ENCODE data around the gene ELOVL3. TPM values are rescaled to one million over a fixed set of nuclear protein-coding genes. Genes with fewer than 3 reads are reported as not detected.

Gene ELOVL3
- total RNA-seq, 1 donor from 2014 or later, result not detected

DNA sequence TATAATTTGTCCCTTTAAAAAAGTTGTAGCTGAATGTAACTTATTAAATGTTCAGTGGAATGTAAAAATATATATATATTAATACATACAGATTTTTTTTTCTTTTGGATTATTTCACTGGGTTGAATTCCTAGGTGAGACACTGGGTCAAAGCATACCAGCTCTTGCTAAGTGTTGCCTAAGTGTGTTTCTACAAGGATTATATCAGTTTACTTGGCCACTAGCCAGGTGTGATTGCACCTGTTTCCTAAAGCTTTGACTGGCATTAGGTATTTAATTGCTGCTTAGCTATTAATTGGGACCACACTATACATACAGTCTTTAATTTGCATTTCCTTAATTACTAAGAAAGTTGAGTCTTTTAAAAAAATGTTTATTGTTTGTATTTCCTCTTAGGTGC, 5.5 kb upstream of the ELOVL3 start:
- no peak for ATAC-seq
- DNase-seq (ENCODE audit: low spot score), result no peak
- intact Hi-C loops (cut with DNase I), result no loop called here

DNA sequence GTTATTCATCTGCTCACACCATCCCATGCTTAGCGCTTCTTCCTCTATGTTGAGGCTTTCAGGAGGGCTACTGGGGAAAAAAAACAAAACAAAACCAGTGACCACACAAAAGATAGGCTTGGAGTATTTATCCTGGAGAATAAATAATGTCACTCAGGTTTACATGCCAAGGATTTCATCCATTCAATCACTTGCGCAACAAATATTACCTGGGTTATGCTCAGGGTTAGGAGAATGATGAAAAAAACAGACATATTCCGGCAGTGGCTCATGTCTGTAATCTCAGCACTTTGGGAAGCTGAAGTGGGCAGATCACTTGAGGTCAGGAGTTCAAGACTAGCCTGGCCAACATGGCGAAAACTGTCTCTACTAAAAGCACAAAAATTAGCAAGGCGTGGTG, 3.3 kb upstream of the ELOVL3 start:
- DNase-seq (ENCODE audit: low spot score) (no peak), ATAC-seq (no peak)
- intact Hi-C loops (cut with DNase I), result no loop called here

DNA sequence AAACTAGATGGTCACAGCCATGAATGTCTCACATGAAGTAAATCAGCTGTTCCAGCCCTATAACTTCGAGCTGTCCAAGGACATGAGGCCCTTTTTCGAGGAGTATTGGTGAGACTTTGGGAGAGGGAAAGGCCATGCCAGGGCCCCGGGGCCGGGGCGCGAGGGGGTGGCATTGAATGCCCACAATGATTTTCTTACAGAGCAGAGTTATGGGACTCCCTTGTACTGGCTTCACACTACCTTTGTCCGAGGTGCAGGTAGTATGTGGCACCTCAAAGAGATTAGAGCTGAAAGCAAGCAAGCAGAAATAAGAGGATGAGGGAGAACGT, 407 bp downstream of the ELOVL3 start:
- ATAC-seq (no peak), DNase-seq (ENCODE audit: low spot score) (no peak)
- intact Hi-C loops (cut with DNase I), result no loop called here

DNA sequence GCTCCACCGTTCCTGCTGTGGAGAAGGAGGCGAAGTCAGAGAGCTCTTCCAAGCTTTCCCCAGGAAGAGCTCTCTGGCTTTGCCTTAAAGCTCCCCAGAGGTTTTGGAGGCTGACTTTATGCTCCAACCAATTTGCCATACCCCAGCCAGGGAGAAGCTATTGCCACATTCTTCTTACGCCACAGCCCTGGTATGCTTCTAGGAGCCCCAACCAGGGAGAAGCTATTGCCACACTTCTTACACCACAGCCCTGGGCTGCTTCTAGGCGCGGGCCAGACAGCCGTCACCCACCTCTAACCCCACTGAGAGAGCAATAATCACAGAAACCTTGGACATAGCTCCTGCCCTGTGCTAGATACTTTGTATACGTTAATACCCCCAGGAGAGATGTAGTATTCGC, 951 bp downstream of the ELOVL3 start:
- intact Hi-C loops (cut with DNase I), result no loop called here
- DNase-seq (ENCODE audit: low spot score) (no peak), ATAC-seq (no peak)

DNA sequence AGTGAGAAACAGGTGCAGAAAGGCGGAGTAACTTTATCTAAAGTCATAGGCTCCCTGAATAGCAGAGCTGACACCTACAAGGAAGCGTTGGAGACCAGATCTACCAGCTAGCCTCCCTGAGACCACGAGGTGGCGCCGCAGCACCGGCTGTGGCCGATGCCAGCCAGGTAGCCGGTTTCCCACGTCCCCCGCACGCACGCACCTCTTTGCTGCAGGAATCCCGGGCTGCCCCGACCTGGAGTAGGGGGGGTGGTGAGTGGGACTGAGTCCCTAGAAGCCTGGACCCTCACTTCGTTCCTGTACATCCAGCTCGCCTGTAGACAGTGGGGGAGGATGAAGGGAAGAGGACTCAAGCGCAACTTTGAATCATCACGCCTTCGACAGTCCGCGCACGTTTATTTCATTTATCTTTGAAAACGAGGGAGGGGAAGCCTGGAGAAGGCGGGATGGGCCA, 3.7 kb downstream of the ELOVL3 start:
- DNase-seq (ENCODE audit: low spot score), result peak; percentile 91
- peak; percentile 64 for ATAC-seq
- intact Hi-C loops (cut with DNase I), result loop anchor here (5.0 kb wide), 1 partner anchor 122 kb away; no protein-coding TSS in a partner anchor

DNA sequence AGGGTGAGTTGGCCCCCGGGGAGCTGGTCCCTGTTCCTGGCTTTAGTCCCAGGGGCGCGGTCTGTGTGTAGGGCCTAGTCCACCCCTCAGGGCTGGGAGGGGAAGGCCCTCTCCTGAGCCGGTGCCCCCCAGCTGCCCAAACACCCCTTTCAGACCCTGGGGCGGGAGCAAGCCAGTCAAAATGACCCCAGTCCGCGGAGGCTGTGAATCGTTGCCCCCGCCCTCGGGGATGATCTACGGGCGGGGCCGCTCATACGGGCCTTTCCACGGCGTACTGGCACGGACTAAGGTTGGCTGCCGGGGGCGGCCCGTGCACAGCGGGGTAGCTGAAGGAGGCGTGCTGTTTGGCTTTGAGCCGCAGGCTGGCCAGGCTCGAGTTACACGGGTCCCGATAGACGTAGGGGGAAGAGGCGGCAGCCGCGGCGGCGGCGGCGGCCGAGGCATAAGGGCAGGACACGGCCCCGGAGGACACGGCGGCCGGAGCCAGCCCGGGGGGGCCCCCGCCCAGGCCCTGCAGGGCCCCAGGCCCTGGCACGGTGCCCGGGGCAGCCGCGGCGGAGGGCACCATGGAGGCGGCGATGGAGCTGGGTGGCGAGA, 4.3 kb downstream of the ELOVL3 start:
- DNase-seq (ENCODE audit: low spot score), result peak; percentile 65
- ATAC-seq, result peak; percentile 3
- intact Hi-C loops (cut with DNase I), result loop anchor here (5.0 kb wide), 1 partner anchor 122 kb away; no protein-coding TSS in a partner anchor

DNA sequence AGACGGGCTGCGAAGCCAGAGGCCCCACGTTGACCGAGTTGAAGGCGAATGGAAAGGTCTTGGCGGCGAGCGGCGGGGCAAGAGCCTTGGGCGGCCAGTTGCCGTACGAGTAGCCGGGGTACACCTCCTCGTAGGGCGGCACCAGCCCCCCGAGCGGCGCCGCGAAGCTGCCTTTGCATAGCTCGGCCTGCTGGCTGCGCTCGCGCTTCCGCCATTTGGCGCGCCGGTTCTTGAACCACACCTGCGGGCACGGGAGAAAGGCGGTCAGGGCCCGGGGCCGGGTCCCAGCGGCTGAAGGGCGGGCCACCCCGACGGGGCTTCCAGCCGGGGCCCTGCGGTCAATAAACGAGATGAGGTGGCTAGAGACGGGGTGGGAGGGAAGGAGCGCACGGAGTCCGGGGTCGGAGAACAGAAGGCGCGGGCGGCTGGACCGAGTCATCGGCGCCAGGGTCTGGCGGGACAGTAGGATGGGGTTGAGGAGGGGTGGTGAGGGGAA, 4.8 kb downstream of the ELOVL3 start:
- no peak for ATAC-seq
- DNase-seq (ENCODE audit: low spot score), result no peak
- intact Hi-C loops (cut with DNase I), result loop anchor here (5.0 kb wide), 1 partner anchor 121 kb away; no protein-coding TSS in a partner anchor

DNA sequence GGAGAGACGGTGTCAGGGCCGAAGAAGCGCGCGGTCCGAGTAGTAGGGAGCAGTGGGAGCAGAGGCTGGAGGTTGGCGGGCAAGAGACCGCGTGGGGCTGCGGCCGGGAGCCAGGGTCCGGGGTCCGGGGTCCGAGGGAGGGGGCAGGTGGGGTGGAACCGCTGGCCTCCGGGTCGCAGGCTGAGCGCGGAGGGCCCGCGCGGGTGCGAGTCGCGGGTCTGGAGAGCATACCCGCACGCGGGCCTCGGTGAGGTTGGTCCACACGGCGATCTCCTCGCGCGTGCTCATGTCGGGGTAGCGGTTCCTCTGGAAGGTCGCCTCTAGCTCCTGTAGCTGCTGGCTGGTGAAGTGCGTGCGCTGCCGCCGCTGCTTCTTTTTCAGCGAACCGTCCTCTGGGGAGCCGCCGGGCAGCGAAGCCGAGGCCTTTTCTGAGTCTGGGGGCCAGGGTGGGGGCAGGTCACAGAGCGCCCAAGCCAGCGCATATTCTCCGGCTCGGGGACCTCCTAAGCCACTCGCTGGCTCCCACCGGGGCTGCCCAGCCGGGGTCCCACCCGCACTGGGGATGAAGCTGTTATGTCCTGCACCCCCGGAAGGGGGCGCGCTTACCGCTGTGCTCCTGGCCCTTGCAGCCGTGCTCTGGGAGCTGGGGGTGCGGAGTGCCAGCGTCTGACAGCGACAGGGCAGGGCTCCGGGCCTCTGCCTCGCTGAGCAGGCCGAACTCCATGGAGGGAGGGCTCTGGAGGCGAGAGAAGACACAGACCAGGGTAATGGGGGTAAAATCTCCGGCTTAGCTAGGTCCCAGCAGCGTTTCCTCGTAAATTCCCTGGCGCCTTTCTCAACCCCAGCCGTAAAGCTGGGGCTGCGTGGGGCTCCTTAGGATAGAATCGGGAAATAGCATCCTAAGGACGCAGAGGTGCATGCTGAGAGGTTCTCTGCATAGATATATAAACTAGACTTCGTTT, 5.5 kb downstream of the ELOVL3 start:
- ATAC-seq (no peak), DNase-seq (ENCODE audit: low spot score) (no peak)
- intact Hi-C loops (cut with DNase I), result loop anchor here (5.0 kb wide), 1 partner anchor 121 kb away; no protein-coding TSS in a partner anchor

DNA sequence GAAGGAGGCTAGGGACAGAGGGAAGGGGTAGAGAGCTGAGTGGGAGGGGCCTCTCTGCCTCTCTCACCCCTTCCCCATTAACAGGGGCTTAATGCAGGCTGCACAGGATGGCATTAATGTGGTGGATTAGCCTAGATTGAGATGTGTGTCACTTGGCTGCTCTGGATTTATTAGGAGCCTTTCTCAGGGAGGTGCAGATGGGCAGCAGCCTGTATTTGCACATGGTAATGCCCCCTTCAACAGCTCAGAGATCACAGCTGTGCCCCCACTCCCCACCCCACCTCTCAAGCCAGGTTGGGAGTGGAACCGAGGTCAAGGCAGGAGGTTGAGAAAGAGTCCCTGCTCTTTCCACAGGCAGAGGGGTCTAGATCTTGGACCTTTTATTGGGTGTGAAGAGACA, 7.9 kb downstream of the ELOVL3 start:
- intact Hi-C loops (cut with DNase I), result loop anchor here (5.0 kb wide), 1 partner anchor 118 kb away; no protein-coding TSS in a partner anchor
- no peak for ATAC-seq
- DNase-seq (ENCODE audit: low spot score), result no peak

DNA sequence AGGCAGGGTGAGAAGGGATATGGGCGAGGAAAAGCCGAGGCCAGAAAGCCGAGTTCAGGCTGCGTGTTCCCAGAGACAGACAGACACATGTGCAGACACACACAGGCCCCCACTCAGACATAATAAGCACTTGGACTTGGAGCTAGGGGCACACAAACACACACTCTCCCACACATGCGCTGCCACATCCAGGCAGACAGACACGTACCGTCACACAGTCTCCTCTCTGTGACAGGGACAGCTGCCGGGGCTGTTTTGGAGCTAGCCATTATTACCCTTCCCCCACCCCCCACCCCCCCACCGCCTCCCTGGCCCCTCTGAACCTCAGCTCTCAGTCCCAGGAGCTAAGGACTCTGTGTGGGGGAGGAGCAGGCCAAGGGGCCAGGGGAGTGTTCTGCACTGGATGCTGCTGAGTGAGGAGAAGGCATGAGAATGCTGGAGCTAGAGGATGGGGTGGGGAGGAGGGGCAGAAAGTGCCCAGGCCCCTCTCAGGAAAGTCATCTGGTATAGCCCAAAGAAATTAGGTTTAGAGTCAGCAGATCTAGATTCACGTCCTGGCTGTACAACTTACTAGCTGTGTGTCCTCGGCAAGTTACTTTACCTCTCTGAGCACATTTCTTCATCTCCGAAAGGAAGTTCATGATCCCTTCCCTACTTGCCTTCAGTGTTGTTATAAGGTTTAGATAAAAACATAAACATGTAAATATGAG, 8.9 kb downstream of the ELOVL3 start:
- no peak for DNase-seq (ENCODE audit: low spot score)
- no peak for ATAC-seq
- intact Hi-C loops (cut with DNase I), result loop anchor here (5.0 kb wide), 1 partner anchor 117 kb away; no protein-coding TSS in a partner anchor

DNA sequence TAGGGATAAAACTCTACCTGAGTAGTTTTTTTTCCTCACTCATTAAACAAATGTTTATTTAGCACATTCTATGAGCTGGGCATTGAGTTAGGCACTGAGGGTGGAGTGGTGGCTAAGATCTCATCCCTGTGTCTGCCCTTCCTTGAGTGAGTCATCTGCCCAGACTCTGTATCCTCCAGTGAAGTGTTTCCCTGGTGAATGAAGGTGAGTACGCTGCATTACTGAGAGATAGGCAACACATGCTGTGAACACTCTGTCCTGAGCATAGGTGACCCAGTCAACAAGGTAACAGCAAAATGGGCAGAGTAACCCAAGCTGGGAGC, 9.5 kb downstream of the ELOVL3 start:
- ATAC-seq (no peak), DNase-seq (ENCODE audit: low spot score) (no peak)
- intact Hi-C loops (cut with DNase I), result no loop called here

DNA sequence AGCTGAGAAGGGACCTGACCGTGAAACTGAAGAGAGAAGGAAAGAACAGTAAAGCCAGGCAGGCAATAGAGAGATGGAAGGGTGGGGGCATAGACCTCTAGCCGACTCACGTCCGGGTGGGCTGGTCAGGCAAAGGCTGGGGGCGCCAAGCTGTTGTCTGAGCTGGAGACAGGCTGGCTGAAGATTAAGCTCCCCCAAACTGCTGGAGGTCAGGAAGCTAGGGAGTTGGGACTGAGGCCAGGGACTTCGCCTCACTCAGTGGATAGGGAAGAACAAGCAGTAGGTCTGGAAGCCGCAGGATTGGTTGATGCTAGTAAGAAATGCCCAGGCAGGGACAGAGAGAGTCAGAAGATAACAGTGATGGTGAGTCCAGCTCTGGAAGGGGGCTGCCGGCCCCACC, 9.9 kb downstream of the ELOVL3 start:
- ATAC-seq (no peak), DNase-seq (ENCODE audit: low spot score) (no peak)
- intact Hi-C loops (cut with DNase I), result no loop called here

DNA sequence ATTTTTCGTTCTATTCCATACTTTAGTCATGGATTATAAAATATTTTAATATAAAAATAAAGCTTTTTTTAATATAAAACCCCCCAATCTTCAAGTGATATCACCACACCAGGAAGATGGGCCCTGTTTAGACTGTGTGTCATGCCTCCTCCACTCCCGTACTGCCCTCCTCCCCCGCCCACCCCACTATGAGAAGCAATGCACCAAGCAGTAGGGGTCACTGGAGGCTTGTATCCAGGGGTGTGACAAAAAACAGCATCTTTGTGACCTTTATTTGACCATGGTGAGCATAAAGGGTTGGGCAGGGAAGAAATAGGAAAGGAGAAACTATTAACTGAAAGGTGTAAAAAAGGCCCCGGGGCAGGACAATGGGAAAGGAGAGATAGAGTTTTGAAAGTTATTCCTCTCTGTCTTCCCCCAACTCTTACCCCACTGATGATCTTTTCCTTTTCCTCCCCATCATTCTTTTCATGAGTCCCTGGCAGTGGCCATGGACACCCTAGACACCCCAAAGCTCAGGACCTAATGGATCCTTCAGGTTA, 11.7 kb downstream of the ELOVL3 start:
- intact Hi-C loops (cut with DNase I), result no loop called here
- ATAC-seq (no peak), DNase-seq (ENCODE audit: low spot score) (no peak)

DNA sequence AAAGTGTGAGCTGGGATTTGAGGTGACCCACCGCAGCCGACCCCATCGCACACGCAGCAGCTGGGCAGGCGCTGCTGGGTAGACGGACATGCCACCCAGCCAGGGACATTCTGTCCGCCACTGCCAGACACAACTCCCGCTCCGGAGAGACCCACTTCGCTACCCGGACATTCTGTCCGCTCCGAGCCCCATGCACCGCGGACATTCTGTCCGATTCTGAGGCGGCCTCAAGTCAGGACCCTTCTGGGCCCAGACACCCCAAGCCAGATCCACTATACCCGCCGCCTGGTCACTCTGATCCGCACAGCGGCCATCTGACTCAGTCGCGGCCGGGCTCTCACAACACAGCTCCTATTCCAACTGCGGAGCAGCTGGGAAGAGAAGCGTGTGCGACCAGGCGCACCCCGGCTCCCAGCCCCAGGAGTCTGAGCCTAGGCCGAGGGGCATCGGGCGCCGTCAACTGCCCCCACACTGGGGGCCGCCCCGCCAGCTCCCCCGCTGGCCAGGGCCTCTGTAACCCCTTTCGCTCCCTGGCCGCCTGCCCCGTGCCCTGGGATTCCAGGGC, 14.4 kb downstream of the ELOVL3 start:
- DNase-seq (ENCODE audit: low spot score) (no peak), ATAC-seq (no peak)
- intact Hi-C loops (cut with DNase I), result no loop called here

DNA sequence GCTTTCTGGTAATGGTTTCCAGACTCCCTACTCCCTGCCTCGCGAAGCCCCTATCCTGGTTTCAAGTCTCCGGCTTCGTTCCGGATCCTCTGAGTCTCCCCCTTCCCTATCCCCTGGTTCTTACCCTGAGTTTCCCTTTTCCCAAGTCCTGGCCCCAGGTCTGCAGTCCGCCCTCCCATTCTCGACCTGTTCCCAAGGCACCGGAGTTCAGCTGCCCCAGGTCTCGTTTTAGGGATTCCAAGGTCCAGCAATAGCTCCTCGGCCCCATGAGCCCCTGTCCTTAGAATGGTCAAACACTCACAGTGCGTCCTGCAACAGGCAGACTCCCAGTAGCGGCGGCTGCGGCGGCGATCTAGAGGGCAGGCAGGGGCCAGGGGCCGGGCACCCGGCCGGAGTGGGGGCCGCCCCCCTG, 14.9 kb downstream of the ELOVL3 start:
- intact Hi-C loops (cut with DNase I), result no loop called here
- ATAC-seq (no peak), DNase-seq (ENCODE audit: low spot score) (no peak)

DNA sequence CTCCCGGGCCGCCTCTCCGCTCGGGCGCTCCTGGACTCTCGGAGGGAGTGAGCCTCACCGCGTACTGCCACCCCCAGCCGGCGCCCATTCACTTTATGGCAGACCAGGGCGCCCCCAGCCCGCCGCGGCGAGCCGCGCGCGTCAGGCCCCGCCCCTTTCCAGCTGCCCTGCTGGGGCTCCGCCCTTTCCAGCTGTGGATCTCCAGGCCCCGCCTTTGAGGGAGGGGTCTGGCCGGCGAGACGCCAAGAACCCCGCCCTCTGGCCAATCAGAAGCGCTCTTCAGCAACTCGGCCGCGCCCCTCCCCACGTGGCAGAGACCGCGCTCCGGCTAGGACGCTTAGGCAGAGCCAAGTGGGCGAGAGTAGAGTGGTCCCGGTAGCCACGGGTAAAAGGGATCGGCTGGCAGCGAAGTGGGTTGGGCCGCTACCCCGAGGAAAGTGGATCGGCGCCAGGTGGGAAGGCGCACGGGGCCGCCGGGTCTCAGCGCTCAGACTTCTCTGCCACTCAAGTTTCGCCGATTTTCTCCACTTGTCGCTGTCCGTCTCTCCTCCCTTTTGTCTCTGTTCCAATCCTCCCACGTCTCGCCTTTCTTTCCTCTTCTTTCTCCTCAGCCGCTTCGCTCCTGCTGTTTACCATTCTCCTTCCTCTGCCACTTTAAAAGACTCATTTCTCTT, 15.5 kb downstream of the ELOVL3 start, which contains the start of gene PITX3:
Gene PITX3, minus strand, starts transcription at position 69 of the 674 bp plus-strand sequence. CDS start 9,432 bp downstream, outside the sequence.
- intact Hi-C loops (cut with DNase I), result no loop called here
- DNase-seq (ENCODE audit: low spot score) (peak; percentile 96), ATAC-seq (peak; percentile 88)

DNA sequence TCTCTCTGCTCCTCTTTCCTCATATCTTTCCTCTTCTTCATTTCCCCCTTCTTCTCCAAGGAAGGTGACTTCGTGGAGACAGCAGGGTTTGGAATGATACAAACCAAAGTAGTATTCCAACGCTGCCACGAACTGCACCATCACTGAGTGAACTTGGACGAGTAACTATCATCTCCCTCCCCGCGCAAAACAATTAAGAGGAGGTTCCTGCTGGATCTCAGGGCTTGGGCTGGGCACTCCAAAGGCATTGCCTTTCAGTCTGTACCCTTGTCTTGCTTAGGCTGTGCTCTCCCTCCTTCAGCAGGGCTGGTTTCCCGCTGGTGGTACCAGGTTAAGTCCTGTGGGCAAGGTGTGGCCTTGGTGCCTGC, 16.0 kb downstream of the ELOVL3 start:
- no peak for DNase-seq (ENCODE audit: low spot score)
- ATAC-seq, result no peak
- intact Hi-C loops (cut with DNase I), result no loop called here

DNA sequence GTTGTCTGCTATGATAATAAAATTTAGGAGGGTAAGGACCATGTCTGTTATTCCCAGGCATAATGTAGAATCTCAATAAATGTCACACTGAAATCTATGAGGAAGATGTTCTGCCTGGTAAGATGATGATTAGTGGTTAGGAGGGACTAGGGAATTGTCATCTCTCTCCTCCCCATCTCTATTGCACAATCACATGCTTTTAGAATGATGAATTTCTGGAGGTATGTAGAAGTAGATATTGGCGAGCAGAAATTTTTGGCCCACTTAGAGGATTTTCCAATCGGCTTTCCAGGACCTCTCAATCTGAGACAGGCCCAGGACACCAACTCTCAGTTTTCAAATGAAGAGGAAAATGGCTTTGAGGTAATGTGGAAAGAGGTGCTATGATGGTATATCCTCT, 17.2 kb downstream of the ELOVL3 start:
- no peak for ATAC-seq
- no peak for DNase-seq (ENCODE audit: low spot score)
- intact Hi-C loops (cut with DNase I), result no loop called here

Measured in sciatic nerve (tissue), 2 donors.